Coronary artery (tissue), 2 donors: ENCODE results near the gene ANKEF1.

Experiments used
- DNase-seq: peaks from one replicate; pipeline ENCODE4 v3.0.0-alpha.2; 2017; ENCODE audit warnings: low spot score
- H3K27ac ChIP-seq, 2 donors: fragments of 200-600 bp; sonication (generic); one replicate each; pipeline ENCODE4 v1.5.1; 2016 to 2019
- H3K4me3 ChIP-seq: fragments of 200-600 bp; sonication (generic); 2 replicates; pipeline ENCODE4 v1.5.1; 2016; ENCODE audit warnings: mild to moderate bottlenecking, moderate library complexity
- TF ChIP-seq, protein P1 (sequence below): fragments of 200-600 bp; sonication (generic); IDR thresholded peaks from one replicate; pipeline ENCODE4 v1.5.1; 2019; ENCODE audit warnings: antibody characterized with exemption

Gene ANKEF1

GRCh38 chr20:10075606-10076005 lies 40.8 kb downstream of the ANKEF1 start:
- TF ChIP-seq, protein P1, sequence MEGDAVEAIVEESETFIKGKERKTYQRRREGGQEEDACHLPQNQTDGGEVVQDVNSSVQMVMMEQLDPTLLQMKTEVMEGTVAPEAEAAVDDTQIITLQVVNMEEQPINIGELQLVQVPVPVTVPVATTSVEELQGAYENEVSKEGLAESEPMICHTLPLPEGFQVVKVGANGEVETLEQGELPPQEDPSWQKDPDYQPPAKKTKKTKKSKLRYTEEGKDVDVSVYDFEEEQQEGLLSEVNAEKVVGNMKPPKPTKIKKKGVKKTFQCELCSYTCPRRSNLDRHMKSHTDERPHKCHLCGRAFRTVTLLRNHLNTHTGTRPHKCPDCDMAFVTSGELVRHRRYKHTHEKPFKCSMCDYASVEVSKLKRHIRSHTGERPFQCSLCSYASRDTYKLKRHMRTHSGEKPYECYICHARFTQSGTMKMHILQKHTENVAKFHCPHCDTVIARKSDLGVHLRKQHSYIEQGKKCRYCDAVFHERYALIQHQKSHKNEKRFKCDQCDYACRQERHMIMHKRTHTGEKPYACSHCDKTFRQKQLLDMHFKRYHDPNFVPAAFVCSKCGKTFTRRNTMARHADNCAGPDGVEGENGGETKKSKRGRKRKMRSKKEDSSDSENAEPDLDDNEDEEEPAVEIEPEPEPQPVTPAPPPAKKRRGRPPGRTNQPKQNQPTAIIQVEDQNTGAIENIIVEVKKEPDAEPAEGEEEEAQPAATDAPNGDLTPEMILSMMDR = no peak
- no peak overlapping the region for H3K27ac ChIP-seq
- no peak overlapping the region for H3K4me3 ChIP-seq
- DNase-seq = no peak

GRCh38 chr20:10076126-10077080 lies 41.6 kb downstream of the ANKEF1 start:
- TF ChIP-seq, protein P1 = no peak
- no peak for DNase-seq
- Histone ChIP-seq H3K4me3 (no peak overlapping the region), H3K27ac (no peak overlapping the region)

DNA sequence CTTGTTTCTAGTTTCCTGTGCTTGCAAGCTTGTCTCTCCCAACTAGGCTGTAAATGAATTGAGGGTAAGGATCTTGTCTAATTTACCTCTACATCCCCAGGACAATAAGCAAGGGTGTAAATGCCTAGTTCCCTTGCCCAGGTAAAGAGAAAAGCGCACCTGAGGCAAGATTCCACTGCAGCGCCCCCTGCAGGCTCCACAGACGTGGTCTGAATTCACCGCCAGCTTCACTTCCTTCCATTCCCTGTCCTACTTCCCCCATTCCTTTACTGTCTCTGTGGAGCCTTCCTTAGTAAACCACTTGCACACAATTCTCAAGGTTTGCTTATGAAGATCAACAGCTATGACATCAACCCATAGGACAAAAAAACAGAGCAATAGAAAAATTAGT lies 42.3 kb downstream of the ANKEF1 start:
- no peak overlapping the region for H3K27ac ChIP-seq
- no peak overlapping the region for H3K4me3 ChIP-seq
- TF ChIP-seq, protein P1 = no peak
- DNase-seq = no peak

- H3K27ac ChIP-seq = no peak overlapping the region
- DNase-seq = no peak
- TF ChIP-seq, protein P1 = no peak
- H3K4me3 ChIP-seq = no peak overlapping the region
Measured at GRCh38 chr20:10077886-10078285, 43.1 kb downstream of the ANKEF1 start.

DNA sequence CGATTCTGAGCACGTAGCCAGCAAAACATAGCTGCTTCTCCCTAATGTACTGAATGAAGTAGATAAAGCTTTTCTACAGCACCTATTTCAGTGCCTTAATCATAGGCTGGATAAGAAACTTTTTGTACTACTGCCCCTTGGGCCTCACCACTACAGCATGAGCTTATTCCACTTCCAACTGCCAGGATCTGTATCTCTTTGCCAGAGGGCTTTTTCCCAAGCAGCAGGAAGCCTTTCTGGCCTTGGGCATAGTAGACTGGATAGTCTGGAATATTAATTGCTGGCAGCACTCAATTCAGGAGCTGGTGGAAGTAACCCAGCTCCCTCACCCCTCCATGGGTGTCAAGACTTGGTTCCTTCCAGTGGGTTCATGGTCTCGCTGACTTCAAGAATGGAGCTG lies 43.6 kb downstream of the ANKEF1 start:
- no peak for DNase-seq
- Histone ChIP-seq H3K4me3 (no peak overlapping the region), H3K27ac (no peak overlapping the region)
- TF ChIP-seq, protein P1 = no peak

DNA sequence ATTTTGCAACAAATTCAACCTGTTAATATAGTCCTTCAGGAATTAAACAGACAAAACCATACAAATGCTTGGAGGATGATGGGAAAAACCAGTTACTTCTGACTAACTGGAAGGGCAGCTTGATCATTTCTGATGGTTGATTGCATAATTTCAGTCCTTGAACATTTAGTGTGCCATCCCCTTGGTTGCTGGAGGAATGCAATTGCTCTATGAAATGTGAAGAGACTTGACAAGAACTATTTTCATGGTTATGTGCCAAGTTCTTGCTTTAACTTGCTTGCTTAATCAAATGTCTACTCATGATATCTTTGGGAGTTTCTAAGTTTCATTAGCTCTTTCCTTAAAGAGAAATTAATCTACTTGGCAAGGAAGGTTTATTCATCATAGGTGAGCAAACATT lies 45.2 kb downstream of the ANKEF1 start:
- no peak for DNase-seq
- no peak overlapping the region for H3K27ac ChIP-seq
- TF ChIP-seq, protein P1 = no peak
- no peak overlapping the region for H3K4me3 ChIP-seq

DNA sequence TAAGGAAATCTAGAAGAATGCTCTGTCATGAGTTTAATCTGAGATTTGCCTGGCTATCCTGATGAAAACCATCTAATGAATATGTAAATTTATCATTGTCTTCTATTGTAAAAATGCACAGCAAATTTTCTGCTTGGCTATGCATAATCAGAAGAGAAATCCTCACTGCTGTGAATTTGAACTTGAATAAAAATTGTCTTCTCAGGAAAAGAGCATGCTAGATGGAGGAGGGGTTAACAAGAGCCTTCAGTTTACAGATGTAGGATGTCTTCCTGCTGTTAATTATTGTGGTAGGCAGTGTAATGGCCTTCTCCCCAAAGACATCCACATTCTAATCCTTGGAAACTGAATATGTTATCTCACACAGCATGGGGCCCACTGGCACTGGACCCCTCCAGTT lies 45.8 kb downstream of the ANKEF1 start:
- no peak overlapping the region for H3K27ac ChIP-seq
- DNase-seq = no peak
- TF ChIP-seq, protein P1 = no peak
- no peak overlapping the region for H3K4me3 ChIP-seq
